T follicular helper cell (primary cell): ENCODE measurements around the gene CST8.

Experiments
- DNase-seq: peaks from one replicate; pipeline ENCODE4 v3.0.0-alpha.2; 2020; ENCODE audit warnings: low read depth

The CST8 gene

GRCh38 chr20:23476015-23476754 is 14.7 kb upstream of the CST8 start:
- no peak for DNase-seq

DNA sequence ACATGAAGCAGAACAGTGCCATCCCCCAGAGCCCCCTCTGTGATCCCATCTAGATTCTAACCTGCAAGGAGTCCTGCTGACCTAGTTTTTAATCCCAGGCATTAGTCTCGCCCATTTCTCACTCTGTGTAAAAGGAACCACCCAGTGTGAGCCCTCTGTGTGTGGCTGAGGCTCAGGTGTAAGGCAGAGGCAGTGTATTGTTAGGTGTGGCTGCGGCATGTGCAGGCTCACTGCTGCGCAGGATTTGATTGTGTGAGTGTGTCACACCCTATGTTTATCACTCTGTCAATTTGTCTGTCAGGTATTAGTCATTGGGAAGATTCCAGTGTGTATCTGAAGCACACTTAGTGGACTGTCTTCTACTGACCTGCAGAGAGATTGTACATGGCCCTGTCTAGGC is 13.7 kb upstream of the CST8 start:
- no peak for DNase-seq

GRCh38 chr20:23479043-23479442 is 11.9 kb upstream of the CST8 start:
- DNase-seq, result no peak

- no peak for DNase-seq
These were observed 8.8 kb upstream of the CST8 start for GRCh38 chr20:23482138-23482537.

DNA sequence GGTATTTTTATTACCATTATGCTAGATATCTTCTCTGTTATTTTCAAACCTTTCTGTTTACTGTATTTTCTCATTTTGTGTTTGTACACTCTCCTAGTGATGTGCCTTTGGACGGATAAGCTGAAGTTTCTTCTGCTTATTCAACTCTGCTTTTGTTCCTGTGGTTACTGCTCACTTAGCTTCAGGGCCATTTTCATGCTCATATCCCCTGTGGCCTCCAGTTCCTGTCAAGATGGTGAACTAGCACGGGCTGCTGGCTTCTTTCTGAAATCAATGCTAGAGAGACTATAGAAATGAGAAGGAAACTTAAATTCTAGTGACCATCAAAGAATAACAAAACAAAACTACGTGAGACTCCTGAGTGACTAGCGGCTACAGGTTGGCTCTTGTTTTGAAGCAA is 6.8 kb upstream of the CST8 start:
- DNase-seq, result no peak

DNA sequence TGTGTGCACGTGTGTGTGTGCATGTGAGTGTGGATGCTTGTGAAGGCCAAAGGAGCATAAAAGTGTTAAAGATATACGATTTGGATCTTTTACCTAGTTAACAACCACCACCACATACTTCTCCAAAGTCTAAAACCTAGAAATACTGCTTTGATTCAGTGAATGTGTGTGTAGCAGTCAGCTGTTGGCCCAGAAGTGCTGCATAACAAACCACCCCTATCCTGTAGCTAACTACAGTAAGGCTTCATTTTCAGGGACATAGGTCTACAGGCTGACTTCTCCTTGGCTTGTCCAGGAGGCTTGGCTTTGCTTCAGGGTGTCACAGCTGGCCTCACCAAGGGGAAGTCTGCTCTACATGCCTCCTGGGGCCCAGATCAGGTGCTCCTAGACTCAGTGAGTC is 2.4 kb upstream of the CST8 start:
- DNase-seq, result no peak

- no peak for DNase-seq
These were observed 1.9 kb upstream of the CST8 start for GRCh38 chr20:23488996-23489395.

DNA sequence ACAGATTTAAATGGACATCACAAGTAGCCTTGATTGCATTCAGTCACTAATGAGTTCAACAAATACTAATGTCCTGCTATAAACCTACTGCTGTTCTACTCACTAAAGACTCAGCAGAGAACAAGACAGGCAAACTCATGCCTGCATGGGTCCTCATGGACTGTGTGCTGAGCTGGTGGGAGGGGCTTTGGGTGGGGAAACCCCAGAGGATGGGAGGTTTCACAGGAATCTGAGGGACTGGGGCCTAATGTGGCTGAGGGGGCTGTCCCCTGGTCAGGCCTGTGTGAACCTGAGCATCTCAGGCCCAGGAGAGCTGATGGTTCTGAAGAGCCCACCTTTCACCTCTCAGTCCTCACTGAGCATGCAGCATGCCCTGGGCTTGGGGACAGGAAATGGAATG is 1.4 kb downstream of the CST8 start:
- DNase-seq, result no peak

- no peak for DNase-seq
These were observed 2.4 kb downstream of the CST8 start for GRCh38 chr20:23493172-23493772.

- DNase-seq, result no peak
These were observed 6.6 kb downstream of the CST8 start for GRCh38 chr20:23497536-23497935.

DNA sequence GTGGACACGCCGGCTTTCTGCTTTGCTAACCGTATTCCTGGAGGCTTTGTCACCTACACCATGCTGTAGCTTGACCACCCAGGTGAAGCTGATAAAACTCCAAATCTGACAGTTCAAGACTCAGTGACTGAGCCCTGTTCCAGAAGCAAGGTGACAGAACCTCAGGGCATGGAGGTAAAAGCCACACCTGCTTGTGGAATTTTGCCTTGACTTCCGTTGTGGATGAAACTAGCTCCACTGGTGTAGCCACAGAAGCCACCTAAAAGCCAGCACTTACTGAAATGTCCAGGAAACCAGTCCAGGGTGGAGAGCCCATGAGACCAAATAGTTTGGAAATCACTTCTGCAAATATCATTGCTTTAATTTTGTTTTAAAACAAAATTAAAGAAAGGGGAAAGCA is 11.0 kb downstream of the CST8 start:
- DNase-seq, result no peak

DNA sequence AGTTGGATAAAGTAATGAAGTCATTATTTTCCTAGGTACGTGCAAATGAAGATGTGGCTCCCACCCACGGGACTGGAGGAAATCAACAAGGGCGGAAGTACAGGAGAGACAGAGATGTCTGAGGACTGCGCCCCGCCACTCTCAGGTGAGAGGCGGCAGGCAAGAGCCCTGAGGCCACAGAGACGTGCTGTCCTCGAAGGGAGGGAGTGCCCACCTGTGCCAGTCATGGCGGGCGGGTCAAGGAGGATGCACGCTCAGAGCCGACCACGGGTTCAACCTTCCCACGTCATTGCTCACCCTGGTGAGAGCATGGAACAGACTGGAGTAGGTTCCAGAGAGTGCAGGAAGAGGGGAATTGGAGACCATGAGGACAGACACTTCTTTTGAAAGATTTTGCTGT is 12.7 kb downstream of the CST8 start:
- DNase-seq, result no peak

GRCh38 chr20:23507346-23507745 is 16.4 kb downstream of the CST8 start:
- DNase-seq, result no peak

GRCh38 chr20:23508449-23509229 is 17.7 kb downstream of the CST8 start:
- no peak for DNase-seq

- no peak for DNase-seq
These were observed 18.5 kb downstream of the CST8 start for GRCh38 chr20:23509247-23509913.

- no peak for DNase-seq
These were observed 19.2 kb downstream of the CST8 start for GRCh38 chr20:23510000-23510590.

DNA sequence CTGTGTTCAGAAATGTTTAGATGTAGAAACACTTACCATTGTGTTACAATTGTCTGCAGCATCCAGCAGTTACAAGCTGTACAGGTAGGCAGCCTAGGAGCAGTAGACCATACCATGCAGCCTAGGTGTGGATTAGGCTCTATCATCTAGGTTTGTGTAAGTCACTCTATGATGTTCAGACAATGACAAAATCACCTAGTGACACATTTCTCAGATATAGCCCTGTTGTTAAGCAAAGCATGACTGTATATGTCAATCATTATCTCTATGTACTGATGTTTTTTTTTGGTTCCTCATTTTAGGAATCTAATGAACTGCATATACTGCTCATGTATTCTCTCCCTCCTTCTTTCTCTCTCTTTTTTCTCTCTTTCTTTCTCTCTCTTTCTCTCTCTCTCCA is 22.2 kb downstream of the CST8 start:
- no peak for DNase-seq

- DNase-seq, result no peak
These were observed 23.9 kb downstream of the CST8 start for GRCh38 chr20:23514848-23515247.

- DNase-seq, result no peak
These were observed 24.5 kb downstream of the CST8 start for GRCh38 chr20:23515250-23515939.

GRCh38 chr20:23517719-23518118 is 26.8 kb downstream of the CST8 start:
- DNase-seq, result no peak

GRCh38 chr20:23519556-23519955 is 28.6 kb downstream of the CST8 start:
- no peak for DNase-seq

DNA sequence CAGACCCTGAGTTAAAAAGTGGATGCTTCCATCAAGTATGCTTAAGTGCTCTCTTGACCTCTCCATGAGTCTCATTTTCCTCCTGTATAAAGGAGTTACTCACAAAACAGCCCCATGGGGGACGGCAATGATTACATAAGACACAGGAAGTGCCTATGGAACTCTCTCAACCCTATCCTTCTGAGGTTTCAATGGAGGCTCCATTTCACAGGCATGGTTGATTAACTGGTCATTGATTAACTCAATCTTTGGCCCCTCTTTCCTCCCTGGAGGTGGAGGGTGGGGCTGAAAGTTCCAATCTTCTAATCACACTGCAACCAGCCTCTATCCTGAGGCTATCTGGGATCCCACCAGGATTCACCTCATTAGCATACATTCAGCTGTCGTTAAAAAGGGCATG is 29.3 kb downstream of the CST8 start:
- no peak for DNase-seq
